ENCODE measurements around the gene UBIAD1.

GRCh38 chr1:11316701-11317100 lies 43.7 kb downstream of the UBIAD1 start:
- TF ChIP-seq CTCF (IDR thresholded peaks at IDR 0.05; ENCODE audit: insufficient read depth, low read length, poor library complexity, severe bottlenecking) (no peak), EZH2phosphoT487 (conservative IDR thresholded peaks at IDR 0.05; ENCODE audit: low read length) (no peak)

Measured in SU-DHL-6 (cell line).